Mesenchymal stem cell (in vitro differentiated cells and primary cell): ENCODE data around the gene CLDN18.

Source experiments
- DNase-seq: peaks from one replicate; pipeline ENCODE4 v3.0.0-alpha.2; 2013
- H2AFZ ChIP-seq: one replicate; pipeline ENCODE4 v1.6.1; 2013; ENCODE audit warnings: low read depth, mild to moderate bottlenecking, control low read depth, inconsistent platforms, low read length, moderate library complexity
- H2AK5ac ChIP-seq: 2 replicates; pipeline ENCODE4 v1.6.1; 2013; ENCODE audit warnings: low read length, moderate library complexity, mild to moderate bottlenecking, inconsistent platforms; ENCODE audit not compliant: severe bottlenecking
- H2BK120ac ChIP-seq: one replicate; pipeline ENCODE4 v1.6.1; 2013; ENCODE audit warnings: low read depth, mild to moderate bottlenecking, inconsistent platforms, low read length, moderate library complexity
- H2BK12ac ChIP-seq, 2 experiments: one replicate each; pipeline ENCODE4 v1.6.1; 2013; ENCODE audit warnings: inconsistent platforms in 2 of 2, low read length in 2 of 2, mild to moderate bottlenecking in 2 of 2, moderate library complexity in 2 of 2, control low read depth in 1 of 2
- H2BK15ac ChIP-seq: one replicate; pipeline ENCODE4 v1.6.1; 2013; ENCODE audit warnings: mild to moderate bottlenecking, low read depth, inconsistent platforms; ENCODE audit not compliant: poor library complexity, severe bottlenecking
- H2BK5ac ChIP-seq: 2 replicates; pipeline ENCODE4 v1.6.1; 2013; ENCODE audit warnings: low read depth, mild to moderate bottlenecking, low read length, control low read depth, inconsistent platforms; ENCODE audit not compliant: poor library complexity, severe bottlenecking
- H3K14ac ChIP-seq, 2 experiments: one replicate each; pipeline ENCODE4 v1.6.1; 2013; ENCODE audit warnings: inconsistent platforms in 2 of 2, low read length in 2 of 2, control low read depth in 1 of 2, mild to moderate bottlenecking in 1 of 2, moderate library complexity in 1 of 2
- H3K18ac ChIP-seq, 2 experiments: one replicate each; pipeline ENCODE4 v1.6.1; 2013; ENCODE audit warnings: inconsistent platforms in 2 of 2, low read length in 2 of 2, control low read depth in 1 of 2, low read depth in 1 of 2, mild to moderate bottlenecking in 1 of 2
- H3K23ac ChIP-seq, 2 experiments: one replicate each; pipeline ENCODE4 v1.6.1; 2013; ENCODE audit warnings: inconsistent platforms in 2 of 2, low read length in 2 of 2, mild to moderate bottlenecking in 2 of 2, moderate library complexity in 2 of 2, control low read depth in 1 of 2
- H3K27ac ChIP-seq: 2 replicates; pipeline ENCODE4 v1.5.1; 2013; ENCODE audit warnings: mild to moderate bottlenecking, moderate library complexity, low read length, control low read depth, inconsistent platforms; ENCODE audit not compliant: poor library complexity, severe bottlenecking
- H3K27me3 ChIP-seq, 2 experiments: 2 replicates each; pipeline versions ENCODE4 v1.6.1 to v1.7.0; 2013; ENCODE audit warnings: low read length in 2 of 2, mild to moderate bottlenecking in 2 of 2, moderate library complexity in 2 of 2, control low read depth in 1 of 2, inconsistent platforms in 1 of 2; ENCODE audit not compliant: control insufficient read depth in 1 of 2, insufficient read depth in 1 of 2
- H3K36me3 ChIP-seq, 2 experiments: 2 replicates each; pipeline versions ENCODE4 v1.6.1 to v1.7.0; 2013; ENCODE audit warnings: low read length in 2 of 2, control low read depth in 1 of 2, inconsistent platforms in 1 of 2, low read depth in 1 of 2, mild to moderate bottlenecking in 1 of 2; ENCODE audit not compliant: insufficient read depth in 2 of 2, control insufficient read depth in 1 of 2
- H3K4ac ChIP-seq, 2 experiments: one replicate each; pipeline ENCODE4 v1.6.1; 2013; ENCODE audit warnings: inconsistent platforms in 2 of 2, low read length in 2 of 2, mild to moderate bottlenecking in 2 of 2, moderate library complexity in 2 of 2, control low read depth in 1 of 2, low read depth in 1 of 2
- H3K4me1 ChIP-seq: 2 replicates; pipeline ENCODE4 v1.6.1; 2013; ENCODE audit warnings: low read depth, low read length, control low read depth; ENCODE audit not compliant: control insufficient read depth, insufficient read depth
- H3K4me2 ChIP-seq: 2 replicates; pipeline ENCODE4 v1.6.1; 2013; ENCODE audit warnings: low read length, mild to moderate bottlenecking, inconsistent platforms; ENCODE audit not compliant: poor library complexity, severe bottlenecking
- H3K4me3 ChIP-seq, 2 experiments: 2 replicates each; pipeline versions ENCODE4 v1.5.1 to v1.7.0; 2013; ENCODE audit warnings: low read length in 2 of 2, mild to moderate bottlenecking in 2 of 2, control low read depth in 1 of 2, low read depth in 1 of 2; ENCODE audit not compliant: insufficient read depth in 1 of 2
- H3K79me1 ChIP-seq: replicated peaks from 2 replicates; pipeline ENCODE4 v1.6.1; 2013; ENCODE audit warnings: mild to moderate bottlenecking, control low read depth, low read length, inconsistent platforms; ENCODE audit not compliant: poor library complexity, severe bottlenecking
- H3K9ac ChIP-seq: 2 replicates; pipeline ENCODE4 v1.7.0; 2013; ENCODE audit warnings: mild to moderate bottlenecking, low read length, moderate library complexity
- H3K9me3 ChIP-seq: 2 replicates; pipeline ENCODE4 v1.7.0; 2013; ENCODE audit warnings: mild to moderate bottlenecking, low read length; ENCODE audit not compliant: control insufficient read depth
- H4K8ac ChIP-seq: one replicate; pipeline ENCODE4 v1.6.1; 2013; ENCODE audit warnings: inconsistent platforms, mild to moderate bottlenecking, low read length, moderate library complexity
- H4K91ac ChIP-seq: one replicate; pipeline ENCODE4 v1.6.1; 2013; ENCODE audit warnings: mild to moderate bottlenecking, low read length, inconsistent platforms
- WGBS: methylation state at CpG from one replicate; pipeline ENCODE4 v1.1.7; 2013; ENCODE audit warnings: mixed read lengths; 5-methylcytosine and 5-hydroxymethylcytosine counted together

CLDN18 gene

GRCh38 chr3:138011722-138012121, 1.8 kb downstream of the CLDN18 start:
- Histone ChIP-seq H3K4me1 (peaks cover 2% of the 10 kb centered on the region), H2AFZ (no peak overlapping the region), H3K14ac (no peak overlapping the region), H2BK12ac (no peak overlapping the region), H4K8ac (no peak overlapping the region), H2AK5ac (no peak overlapping the region), H3K79me1 (peaks cover 2% of the 10 kb centered on the region), H3K27me3 (no peaks in the 10 kb centered on the region), H3K4me3 (no peak overlapping the region), H2BK5ac (no peak overlapping the region), H3K4ac (no peak overlapping the region), H2BK15ac (no peak overlapping the region), H3K9ac (no peak overlapping the region), H3K9me3 (no peaks in the 10 kb centered on the region), H3K4me2 (no peak overlapping the region), H2BK120ac (no peak overlapping the region), H3K18ac (no peak overlapping the region), H4K91ac (no peak overlapping the region), H3K27ac (no peak overlapping the region), H3K23ac (no peak overlapping the region), H3K36me3 (peaks cover 0 to 8% of the 10 kb centered on the region in 2 experiments)
- no peak for DNase-seq
- WGBS, result 36% methylated on average over 2 of the region's 2 CpGs

- no peak overlapping the region for H2BK5ac ChIP-seq
- H3K23ac ChIP-seq, result no peak overlapping the region
- no peak overlapping the region for H3K9ac ChIP-seq
- no peak overlapping the region for H2BK15ac ChIP-seq
- H2AK5ac ChIP-seq, result no peak overlapping the region
- H3K27ac ChIP-seq, result no peak overlapping the region
- H2BK120ac ChIP-seq, result no peak overlapping the region
- no peak overlapping the region for H4K8ac ChIP-seq
- H3K36me3 ChIP-seq, result peaks cover 0 to 8% of the 10 kb centered on the region in 2 experiments
- 92% methylated on average over 4 of the region's 4 CpGs for WGBS
- H2AFZ ChIP-seq, result no peak overlapping the region
- H3K4me1 ChIP-seq, result peaks cover 2% of the 10 kb centered on the region
- H3K4me3 ChIP-seq, result no peak overlapping the region
- no peak overlapping the region for H4K91ac ChIP-seq
- H3K4me2 ChIP-seq, result no peak overlapping the region
- H3K4ac ChIP-seq, result no peak overlapping the region
- no peaks in the 10 kb centered on the region for H3K27me3 ChIP-seq
- no peak overlapping the region for H2BK12ac ChIP-seq
- no peak for DNase-seq
- peaks cover 2% of the 10 kb centered on the region for H3K79me1 ChIP-seq
- H3K18ac ChIP-seq, result no peak overlapping the region
- no peak overlapping the region for H3K14ac ChIP-seq
- no peaks in the 10 kb centered on the region for H3K9me3 ChIP-seq
Measured at GRCh38 chr3:138012526-138012925, 2.6 kb downstream of the CLDN18 start.

GRCh38 chr3:138016065-138016464, 6.1 kb downstream of the CLDN18 start:
- WGBS, result 82% methylated on average over 1 of the region's 2 CpGs
- no peak for DNase-seq
- no peak overlapping the region for H4K8ac ChIP-seq
- H2AFZ ChIP-seq, result no peak overlapping the region
- H2BK15ac ChIP-seq, result no peak overlapping the region
- H3K23ac ChIP-seq, result no peak overlapping the region
- peaks cover 0 to 4% of the 10 kb centered on the region in 2 experiments for H3K36me3 ChIP-seq
- no peak overlapping the region for H3K18ac ChIP-seq
- no peak overlapping the region for H3K4ac ChIP-seq
- H3K4me3 ChIP-seq, result no peak overlapping the region
- H3K14ac ChIP-seq, result no peak overlapping the region
- no peaks in the 10 kb centered on the region for H3K27me3 ChIP-seq
- no peak overlapping the region for H4K91ac ChIP-seq
- H2BK12ac ChIP-seq, result no peak overlapping the region
- no peak overlapping the region for H3K27ac ChIP-seq
- no peak overlapping the region for H2BK5ac ChIP-seq
- peaks cover 2% of the 10 kb centered on the region for H3K79me1 ChIP-seq
- no peaks in the 10 kb centered on the region for H3K9me3 ChIP-seq
- no peak overlapping the region for H2AK5ac ChIP-seq
- H3K9ac ChIP-seq, result no peak overlapping the region
- no peak overlapping the region for H2BK120ac ChIP-seq
- no peak overlapping the region for H3K4me2 ChIP-seq
- no peaks in the 10 kb centered on the region for H3K4me1 ChIP-seq

- Histone ChIP-seq H3K23ac (no peak overlapping the region), H3K27ac (no peak overlapping the region), H2AFZ (no peak overlapping the region), H3K4me3 (no peak overlapping the region), H3K18ac (no peak overlapping the region), H3K4me1 (no peaks in the 10 kb centered on the region), H3K4ac (no peak overlapping the region), H3K9me3 (no peaks in the 10 kb centered on the region), H2BK120ac (no peak overlapping the region), H2BK5ac (no peak overlapping the region), H3K36me3 (peaks cover 3 to 10% of the 10 kb centered on the region in 2 experiments), H3K9ac (no peak overlapping the region), H2AK5ac (no peak overlapping the region), H3K14ac (no peak overlapping the region), H3K4me2 (no peak overlapping the region), H2BK12ac (no peak overlapping the region), H3K27me3 (no peaks in the 10 kb centered on the region), H4K8ac (no peak overlapping the region), H2BK15ac (no peak overlapping the region), H4K91ac (no peak overlapping the region), H3K79me1 (no peaks in the 10 kb centered on the region)
- no peak for DNase-seq
- 92% methylated on average over 3 of the region's 3 CpGs for WGBS
Measured at GRCh38 chr3:138019281-138020069, 9.5 kb downstream of the CLDN18 start.
